ENCODE results near the gene SPRR1B.

- TF ChIP-seq CTCF (IDR thresholded peaks at IDR 0.05 in 8 of 11, conservative IDR thresholded peaks at IDR 0.05 in 3 of 11) (no peak), POLR2AphosphoS5 (IDR thresholded peaks at IDR 0.05) (no peak)
These were observed 1.1 kb downstream of the SPRR1B start for GRCh38 chr1:153032073-153032472.
